Inflammatory macrophage treated with lipopolysaccharide for 4 hours (primary cell): Measurements from ENCODE around the gene JAK3.
A peak's percentile ranks its signal among the peaks of the same experiment; 100 is the strongest.

ENCODE experiments used
- DNase-seq: peaks from one replicate; pipeline ENCODE4 v3.0.0-alpha.2; 2020

Gene JAK3

DNA sequence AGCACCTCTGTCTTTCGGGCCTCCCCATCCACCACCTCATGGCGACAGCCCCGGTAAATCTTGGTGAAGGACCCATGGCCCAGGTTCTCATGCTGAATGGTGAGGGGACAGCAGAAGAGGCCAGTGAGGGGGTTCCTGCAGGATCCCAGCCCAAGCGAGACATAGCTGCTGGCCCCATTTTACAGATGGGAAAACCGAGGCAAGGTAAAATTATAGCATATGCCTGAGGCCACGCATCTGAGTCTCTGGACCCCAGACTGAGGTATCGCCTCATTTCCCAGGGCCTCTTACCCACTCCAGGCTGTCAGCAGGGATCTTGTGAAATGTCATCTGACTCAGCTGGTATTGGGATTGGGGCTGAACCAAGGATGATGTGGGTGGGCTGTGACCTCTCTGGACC lies 9.8 kb downstream of the JAK3 start:
- DNase-seq: peak; percentile 10

DNA sequence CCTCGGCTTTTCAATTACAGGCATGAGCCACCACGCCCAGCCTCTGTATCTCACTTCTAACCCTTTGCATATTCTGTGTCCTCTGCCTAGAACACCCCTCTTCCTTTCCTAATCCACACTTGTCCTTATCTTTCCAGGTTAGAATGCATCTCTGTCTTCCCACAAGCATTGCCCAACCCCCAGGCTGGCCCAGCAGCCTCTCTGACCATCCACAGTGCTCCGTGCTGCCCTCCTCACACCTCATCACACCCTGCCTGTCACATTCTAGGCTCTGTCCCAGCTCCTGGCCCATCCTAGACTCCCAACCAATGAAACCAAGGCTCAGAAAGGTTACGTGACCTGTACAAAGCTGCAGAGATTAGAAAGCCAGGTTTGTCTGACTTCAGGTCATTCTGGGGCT lies 11.3 kb downstream of the JAK3 start:
- no peak for DNase-seq

DNA sequence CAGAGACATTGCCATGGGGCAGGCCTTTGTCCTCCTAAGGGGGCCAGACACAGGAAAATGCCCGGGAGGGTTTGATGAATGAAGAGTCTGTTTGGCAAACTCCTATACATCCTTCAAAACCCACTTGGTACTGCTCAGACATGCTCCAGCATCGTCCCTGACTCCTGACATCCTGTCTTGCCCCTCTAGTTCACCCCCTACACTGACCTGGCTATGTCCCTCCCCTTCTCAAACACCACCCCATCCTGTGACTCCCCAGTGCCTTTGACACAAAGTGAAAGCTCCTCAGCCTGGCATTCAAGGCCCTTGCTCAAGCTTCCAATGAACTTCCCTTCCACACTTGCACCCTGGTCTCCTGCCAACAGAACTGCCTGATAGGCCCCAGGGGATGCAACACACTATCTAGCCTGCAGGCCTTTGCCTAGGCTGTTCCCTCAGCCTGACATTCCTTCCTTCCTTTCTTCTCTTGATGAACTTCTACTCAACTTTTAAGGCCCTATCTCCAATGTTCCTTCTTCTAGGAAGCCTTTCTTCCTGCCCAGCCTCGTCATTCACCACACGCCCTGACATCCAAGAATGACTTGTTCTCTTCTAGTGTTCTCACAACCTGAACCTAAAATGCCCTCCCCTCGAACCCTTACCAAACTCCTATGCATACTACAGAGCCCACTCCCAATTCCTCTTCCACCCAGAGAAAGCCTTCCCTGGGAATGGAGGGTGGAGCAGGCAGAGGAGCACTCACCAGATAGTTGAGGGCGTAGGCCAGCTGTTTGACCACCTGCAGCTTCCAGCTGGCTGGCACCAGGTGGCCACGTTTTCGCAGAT lies 12.4 kb downstream of the JAK3 start:
- DNase-seq: no peak

DNA sequence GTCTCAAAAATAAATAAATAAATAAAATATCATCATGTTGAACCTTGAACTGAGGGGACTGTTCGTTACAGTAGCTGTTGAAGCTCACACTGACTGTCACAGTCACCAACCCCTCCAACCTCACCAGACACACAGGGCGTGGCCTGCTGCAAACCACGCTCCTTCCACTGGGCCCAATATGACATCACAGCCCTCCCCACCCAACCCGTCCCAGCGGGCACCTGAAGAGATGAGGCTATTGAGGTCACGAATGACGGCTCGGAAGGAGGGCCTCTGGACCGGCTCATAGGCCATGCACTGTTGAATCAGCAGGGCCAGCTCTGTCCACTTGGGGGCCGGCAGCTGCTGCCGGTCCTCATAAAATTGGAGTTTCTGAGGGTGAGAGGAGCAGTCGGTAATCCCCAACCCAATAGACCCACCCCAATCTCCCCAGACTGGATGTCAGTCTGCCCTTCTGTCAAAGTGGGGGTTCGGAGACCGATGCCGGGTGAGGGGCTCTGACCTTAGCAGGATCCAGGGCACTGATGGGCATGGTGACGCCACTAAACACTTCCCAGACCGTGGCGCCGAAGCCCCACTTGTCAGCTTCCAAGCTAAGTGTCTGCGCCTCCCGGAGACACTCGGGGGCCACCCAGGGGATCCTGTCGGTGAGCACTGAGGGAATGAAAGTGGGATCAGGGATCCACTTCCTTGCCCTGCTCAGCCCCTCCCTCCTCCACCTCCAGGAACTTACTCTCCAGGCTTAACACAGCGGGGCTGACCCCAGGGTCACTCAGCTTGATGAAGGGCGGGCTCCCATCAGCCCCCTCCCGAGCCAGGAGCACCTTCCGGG lies 13.2 kb downstream of the JAK3 start:
- no peak for DNase-seq

DNA sequence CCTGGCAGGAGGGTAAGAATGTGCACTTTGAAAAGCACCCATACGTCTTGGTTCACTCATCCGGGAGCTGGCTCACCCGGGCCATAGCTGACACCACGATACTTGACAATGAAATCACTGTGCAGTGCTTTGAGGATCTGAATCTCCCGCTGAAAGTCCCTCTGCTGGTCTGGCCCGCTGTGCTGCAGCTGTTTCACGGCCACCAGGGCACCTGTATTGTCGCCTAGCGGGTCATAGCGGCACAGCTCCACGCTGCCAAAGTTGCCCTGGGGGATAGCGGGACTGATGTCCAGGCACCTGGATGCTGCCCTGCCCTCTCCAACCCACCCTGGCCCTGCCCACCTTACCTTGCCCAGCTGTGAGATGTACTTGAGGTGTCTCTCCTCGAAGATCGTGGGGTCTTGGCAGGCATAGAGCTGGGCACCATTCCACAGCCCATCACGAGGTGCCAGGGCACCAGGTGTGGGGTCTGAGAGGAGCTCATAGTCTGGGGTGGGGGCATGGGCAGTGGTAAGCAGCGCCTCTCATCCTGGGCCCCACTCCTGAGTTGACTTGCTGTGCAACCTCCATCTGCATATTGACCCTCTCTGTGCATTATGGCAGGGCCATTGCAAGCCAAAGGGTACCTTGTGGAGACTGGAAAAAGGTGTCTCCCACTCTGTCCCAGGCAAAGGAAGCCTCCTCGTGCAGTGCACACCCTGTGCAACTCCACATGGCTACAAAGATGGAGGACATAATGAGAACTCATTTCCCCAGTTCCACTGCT lies 15.2 kb downstream of the JAK3 start:
- DNase-seq: no peak

DNA sequence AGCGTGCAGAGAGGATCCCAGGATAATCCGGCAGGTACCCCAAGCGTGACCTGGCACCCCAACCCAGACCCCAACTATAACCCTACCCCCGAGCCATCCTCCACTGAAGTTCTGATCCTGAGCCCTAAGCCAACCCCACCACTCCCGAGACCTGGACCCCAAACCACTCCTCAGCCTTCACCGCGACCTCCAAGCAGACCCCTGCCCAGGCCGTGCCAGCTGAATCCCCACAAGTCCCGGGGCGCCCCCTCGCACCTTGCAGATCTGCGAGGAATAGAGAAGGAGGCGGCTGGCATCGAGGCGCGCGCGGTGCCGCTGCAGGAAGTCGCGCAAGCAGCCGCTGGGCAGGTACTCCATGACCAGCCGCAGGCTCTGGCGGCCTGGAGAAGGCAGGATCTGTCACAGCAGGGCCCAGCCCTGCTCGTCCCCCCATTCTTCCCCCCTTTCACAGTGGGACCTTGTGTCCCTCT lies 16.3 kb downstream of the JAK3 start:
- DNase-seq: no peak

DNA sequence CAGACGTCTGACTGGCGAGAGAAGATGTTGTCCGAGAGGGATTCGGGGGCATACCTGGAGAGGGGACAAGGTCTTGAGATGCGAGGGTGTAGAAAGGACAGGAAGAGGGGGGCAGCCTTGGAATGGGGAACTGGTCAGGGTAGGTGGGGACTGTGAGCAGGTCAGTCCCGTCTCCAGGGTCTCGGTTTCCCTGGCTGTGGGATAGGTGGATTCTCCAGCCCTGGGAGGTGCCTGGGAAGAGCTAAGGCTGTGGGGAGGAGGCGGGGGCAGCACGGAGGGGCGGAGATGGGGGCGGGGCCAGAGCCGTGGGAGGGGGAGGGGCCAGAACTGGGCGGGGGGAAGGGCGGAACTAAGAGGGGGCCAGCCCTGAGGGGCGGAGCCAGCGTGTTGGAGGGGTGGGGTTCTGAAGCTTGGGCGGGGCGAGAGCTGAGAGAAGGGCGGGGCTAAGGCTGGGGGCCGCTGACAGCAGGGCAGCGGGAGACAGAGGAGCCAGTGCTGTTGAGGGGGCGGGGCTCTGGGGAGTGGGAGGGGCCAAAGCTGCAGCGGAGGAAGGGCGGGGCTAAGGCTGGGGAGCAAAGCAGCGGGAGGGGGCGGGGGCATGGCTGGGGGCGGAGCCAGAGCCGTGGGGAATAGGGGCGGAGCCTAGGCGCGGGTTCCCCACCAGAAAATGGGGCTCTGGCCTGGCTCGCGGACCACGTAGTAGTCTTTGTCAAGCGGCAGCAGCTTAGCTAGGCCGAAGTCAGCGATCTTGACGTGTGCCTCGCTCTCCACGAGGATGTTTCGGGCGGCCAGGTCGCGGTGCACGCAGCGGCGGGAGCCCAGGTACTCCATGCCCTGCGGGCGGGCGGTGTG lies 17.0 kb downstream of the JAK3 start:
- DNase-seq: no peak

DNA sequence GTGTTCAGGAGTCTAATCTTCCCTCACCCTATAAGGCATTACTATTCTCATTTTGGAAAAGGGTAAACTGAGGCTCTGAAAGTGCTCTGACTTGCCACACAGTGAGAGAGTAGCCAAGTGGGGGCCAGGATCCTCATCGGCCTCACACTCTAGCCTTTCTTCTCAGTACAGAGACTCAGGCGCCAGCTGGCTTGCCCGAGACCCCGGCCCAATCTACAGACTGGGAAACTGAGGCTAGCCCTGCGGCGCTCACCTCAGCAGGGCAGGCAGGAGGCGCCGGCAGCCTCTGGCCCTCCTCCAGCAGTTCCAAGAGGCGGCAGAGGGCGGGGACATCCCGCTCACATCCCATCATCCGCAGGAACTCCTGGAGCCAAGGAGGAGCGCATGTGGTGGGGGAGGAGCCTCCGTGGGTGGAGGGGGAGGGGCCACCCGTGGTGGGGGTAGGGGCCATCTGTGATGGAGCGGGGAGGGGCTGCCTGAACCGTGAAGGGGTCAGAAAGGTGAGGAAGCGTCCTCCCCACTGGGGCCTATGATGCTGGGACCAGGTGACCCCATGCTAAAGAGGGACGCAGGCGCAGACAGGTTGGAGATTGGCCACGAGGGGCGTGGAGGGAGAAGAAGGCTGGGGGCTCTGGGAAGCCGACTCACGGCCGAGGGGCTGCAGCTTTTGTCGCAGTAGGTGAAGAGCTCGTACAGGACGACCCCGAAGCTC lies 17.8 kb downstream of the JAK3 start:
- no peak for DNase-seq

DNA sequence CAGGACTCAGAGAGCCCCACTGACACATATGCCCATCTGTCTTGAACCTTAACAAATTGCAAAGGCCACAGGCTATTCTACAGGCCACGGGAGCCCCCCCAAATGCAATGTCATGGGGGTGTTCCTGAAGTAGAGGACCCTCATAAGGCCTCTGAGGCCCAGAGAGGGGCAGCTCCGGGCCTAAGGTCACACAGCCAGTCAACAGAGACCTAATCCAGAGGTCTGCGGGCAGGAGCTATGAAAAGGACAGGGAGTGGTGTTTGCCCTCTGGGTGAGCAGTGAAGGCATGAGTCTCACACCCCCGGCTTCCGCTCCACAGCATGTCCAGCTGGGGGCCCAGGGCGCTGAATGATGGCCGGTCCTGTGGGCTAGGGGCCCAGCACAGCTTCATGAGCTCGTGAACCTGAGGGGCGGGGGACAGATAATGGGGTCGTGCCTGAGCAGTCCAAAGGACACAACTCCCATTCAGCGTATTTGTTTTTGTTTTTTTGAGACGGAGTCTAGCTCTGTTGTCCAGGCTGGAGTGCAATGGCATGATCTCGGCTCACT lies 21.2 kb downstream of the JAK3 start:
- no peak for DNase-seq

DNA sequence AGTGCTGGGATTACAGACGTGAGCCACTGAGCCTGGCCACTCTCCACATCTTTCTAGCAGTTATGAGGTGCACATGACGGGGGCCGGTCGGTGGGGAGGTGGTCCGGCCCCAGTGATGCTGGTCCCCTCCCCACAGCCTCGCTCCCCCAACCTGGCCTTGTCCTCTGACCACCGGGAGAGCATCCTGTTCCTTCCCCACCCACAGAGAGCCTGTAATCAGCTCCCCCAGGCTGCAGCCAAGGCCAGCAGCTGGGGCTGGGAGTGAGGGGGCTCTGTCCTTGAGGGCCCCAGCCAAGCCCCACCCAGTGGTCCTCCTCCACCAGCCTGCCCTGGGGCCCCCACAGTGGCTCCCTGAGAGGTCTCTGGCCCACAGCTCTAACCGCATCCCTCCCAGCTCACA lies 23.4 kb downstream of the JAK3 start:
- DNase-seq: no peak

DNA sequence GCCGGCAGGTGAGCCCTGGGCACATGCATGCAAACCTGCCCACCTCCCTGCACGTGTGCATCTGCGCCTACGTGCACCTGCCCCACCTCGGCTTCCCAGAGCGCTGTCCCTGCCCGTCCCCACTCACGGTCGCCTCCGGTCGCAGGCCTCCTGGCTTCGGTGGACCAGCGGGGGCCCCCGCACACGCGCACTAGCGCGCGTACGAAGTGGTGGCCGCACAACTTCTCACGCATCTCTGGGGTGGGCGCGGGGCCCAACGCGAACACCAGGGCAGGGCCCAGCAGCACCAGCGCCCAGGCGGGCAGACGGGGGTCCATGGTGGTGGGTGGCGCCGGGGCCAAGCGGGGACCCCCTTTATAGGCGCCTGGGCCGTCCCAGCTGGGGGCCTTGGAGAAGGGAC lies 26.6 kb downstream of the JAK3 start, which contains the start of gene INSL3:
Gene INSL3 (minus strand): TSS at position 330 of the 400 bp plus-strand sequence. CDS start 13 bp downstream, at position 317.
- no peak for DNase-seq

DNA sequence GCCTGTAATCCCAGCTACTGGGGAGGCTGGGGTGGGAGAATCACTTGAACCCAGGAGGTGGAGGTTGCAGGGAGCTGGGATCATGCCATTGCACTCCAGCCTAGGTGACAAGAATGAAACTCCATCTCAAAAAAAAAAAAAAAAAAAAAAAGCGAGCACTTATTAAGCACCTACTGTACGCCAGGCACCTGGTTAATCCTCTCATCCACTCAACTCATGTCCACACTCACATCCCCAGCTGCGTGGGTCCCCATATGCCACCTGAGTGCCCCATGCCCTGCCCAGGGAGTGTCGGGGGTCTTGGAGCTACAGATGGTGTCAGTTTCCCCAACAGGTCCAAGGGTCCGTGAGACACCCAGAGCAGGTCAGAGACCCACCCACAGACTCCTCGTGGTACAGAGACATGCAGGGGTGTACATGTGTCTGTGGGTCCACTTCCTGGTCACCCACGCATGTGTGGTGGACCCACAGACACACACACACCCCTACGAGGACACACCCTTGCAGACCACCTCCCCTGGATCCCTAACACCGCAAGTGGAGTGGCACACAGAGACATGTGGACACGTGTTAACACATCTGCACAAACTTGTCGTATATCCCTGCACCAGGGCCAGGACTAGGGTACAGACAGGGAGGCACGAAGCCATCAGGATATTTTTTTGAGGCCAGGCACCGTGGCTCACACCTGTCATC lies 30.0 kb downstream of the JAK3 start:
- no peak for DNase-seq

DNA sequence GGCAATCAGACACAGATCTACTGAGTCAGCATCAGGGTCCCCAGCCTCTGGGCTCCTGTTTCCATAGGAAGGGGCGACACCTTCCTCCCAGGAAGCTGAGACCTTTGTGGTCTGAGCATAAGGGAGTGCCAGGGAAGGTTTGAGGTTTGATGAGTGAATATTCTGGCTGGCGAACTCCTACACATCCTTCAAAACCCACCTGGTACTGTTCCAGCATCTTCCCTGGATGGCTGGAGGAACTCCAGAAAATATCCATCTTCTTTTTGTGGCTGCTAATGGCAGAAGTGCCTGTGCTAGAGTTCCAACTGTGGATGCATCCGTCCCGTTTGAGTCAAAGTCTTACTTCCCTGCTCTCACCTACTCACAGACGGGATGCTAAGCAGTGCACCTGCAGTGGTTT lies 35.7 kb downstream of the JAK3 start:
- DNase-seq: no peak

DNA sequence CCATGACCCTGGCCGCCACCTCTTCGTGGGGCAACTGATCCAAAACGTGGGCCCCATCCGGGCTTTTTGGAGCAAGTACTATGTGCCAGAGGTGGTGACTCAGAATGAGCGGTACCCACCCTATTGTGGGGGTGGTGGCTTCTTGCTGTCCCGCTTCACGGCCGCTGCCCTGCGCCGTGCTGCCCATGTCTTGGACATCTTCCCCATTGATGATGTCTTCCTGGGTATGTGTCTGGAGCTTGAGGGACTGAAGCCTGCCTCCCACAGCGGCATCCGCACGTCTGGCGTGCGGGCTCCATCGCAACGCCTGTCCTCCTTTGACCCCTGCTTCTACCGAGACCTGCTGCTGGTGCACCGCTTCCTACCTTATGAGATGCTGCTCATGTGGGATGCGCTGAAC lies 36.1 kb downstream of the JAK3 start:
- DNase-seq: no peak

DNA sequence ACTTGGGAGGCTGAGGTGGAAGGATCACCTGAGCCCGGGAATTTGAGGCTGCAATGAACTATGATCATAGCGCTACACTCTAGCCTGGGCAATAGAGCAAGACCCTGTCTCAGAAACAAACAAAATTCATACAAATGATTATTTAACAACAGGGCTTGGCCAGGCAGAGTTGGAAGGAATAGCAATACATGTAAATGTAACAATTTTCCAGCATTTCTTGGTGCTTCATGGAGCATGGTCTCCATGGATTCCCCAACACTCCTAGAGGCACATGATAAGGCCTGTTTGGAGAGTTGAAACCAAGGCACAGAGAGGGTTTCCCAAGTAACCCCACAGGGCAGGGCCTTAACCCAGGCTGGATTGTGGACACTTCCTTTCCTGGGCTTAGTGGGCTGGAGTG lies 36.7 kb downstream of the JAK3 start:
- DNase-seq: no peak

DNA sequence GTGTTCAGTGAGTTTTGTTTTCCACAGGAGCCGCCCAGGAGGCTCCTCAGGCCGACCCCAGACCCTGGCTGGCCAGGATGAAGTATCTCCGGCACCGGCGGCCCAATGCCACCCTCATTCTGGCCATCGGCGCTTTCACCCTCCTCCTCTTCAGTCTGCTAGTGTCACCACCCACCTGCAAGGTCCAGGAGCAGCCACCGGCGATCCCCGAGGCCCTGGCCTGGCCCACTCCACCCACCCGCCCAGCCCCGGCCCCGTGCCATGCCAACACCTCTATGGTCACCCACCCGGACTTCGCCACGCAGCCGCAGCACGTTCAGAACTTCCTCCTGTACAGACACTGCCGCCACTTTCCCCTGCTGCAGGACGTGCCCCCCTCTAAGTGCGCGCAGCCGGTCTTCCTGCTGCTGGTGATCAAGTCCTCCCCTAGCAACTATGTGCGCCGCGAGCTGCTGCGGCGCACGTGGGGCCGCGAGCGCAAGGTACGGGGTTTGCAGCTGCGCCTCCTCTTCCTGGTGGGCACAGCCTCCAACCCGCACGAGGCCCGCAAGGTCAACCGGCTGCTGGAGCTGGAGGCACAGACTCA lies 40.0 kb downstream of the JAK3 start:
- DNase-seq: no peak

DNA sequence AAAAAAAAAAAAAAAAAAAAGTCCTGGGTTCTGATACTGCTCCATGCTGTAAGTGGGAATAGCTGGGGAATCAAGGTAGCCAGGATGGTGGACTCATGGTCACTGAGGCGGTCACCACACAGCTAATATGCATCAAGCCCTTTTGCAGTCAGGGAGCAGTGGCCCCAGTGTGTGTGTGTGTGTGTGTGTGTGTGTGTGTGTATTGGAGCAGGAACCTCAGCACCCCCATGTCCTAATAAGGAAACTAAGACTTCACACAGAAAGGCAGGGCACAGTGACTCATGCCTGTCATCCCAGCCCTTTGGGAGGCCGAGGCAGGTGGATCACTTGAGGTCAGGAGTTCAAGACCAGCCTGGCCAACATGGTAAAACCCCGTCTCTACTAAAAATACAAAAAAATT lies 40.8 kb downstream of the JAK3 start:
- no peak for DNase-seq

DNA sequence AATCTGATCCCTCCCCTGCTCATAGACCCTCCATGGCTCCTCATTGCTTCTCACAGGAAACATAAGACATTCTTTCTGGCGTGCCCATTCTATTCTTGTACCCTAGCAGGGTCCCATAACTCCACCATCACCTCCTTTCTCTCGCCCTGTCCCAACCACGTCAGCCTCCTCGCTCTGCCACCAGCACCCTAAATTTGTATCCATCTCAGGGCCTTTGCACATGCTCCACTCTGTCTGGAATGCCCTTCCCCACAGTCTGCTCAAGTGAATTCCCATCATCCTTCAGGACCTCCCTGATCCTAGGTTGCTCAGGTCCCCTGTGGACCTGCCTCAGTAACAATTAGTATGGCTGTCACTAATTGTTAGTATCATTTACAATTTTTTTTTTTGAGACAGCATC lies 42.4 kb downstream of the JAK3 start:
- no peak for DNase-seq

DNA sequence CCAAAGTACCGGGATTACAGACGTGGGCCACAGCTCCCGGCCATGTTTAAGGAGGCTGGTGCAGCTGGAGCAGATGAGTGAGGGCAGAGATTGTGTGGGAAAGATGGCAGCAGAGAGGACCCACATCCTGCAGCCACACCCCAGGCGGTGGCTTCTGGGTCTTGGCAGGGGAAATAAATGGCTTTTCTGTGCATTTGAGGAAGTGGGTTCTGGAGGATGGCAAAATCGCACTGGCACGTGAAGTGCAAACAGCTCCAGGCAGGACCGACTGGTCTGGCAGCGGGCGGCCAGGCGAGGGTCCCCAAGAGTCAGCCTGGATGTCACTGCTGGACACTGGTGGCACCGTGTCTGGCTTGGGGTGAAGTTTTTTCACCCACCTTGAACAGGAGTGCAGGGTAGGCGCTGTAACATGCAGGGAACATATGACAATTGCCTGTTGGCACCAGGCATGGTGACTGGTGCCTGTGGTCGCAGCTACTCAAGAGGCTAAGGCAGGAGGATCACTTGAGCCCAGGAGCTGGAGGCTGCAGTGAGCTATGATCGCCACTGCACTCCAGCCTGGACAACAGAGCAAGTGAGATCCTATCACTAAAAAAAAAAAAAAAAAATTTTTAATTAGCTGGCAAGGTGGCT lies 44.4 kb downstream of the JAK3 start:
- DNase-seq: peak; percentile 78
